Activated CD4-positive, alpha-beta T cell treated with anti-CD3 and anti-CD28 coated beads, Interleukin-2, Interleukin-6, amounts not matched to agents 100 ng/mL and 50 ng/mL, durations not matched to agents 16 hours and 8 hours (primary cell): Measurements from ENCODE around the gene ODAD3.
"Not testable (repeated sequence)": the region's sequence is repeated elsewhere in the genome, so short reads cannot be mapped to it uniquely, and the experiment has no call there.

Experiments used
- DNase-seq: peaks from one replicate; pipeline ENCODE4 v3.0.0-alpha.2; 2020

ODAD3 gene

GRCh38 chr19:11434703-11435056, 241 bp downstream of the ODAD3 start:
- no peak for DNase-seq

- not testable (repeated sequence) for DNase-seq
These were observed 1.4 kb downstream of the ODAD3 start for GRCh38 chr19:11433526-11433925.

DNA sequence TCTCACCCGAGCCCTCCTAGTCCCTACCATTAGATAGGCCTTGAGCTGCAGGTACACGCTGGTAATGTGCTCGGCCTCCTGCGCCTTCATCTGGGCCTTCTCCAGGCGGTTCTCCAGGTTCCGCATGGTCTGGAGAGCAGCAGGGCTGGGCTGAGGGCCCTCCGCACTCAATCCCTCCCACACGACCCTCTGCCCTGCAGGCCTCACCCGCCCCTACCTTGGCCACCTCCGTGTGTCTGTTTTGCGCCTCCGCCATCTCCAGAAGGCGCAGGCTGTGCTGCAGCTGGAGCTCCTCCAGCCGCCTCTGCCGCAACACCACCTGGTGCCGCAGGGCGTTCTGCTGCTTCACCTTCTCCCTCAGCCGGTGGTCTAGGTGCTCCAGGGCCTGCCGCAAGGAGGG, 8.3 kb downstream of the ODAD3 start:
- DNase-seq = no peak

DNA sequence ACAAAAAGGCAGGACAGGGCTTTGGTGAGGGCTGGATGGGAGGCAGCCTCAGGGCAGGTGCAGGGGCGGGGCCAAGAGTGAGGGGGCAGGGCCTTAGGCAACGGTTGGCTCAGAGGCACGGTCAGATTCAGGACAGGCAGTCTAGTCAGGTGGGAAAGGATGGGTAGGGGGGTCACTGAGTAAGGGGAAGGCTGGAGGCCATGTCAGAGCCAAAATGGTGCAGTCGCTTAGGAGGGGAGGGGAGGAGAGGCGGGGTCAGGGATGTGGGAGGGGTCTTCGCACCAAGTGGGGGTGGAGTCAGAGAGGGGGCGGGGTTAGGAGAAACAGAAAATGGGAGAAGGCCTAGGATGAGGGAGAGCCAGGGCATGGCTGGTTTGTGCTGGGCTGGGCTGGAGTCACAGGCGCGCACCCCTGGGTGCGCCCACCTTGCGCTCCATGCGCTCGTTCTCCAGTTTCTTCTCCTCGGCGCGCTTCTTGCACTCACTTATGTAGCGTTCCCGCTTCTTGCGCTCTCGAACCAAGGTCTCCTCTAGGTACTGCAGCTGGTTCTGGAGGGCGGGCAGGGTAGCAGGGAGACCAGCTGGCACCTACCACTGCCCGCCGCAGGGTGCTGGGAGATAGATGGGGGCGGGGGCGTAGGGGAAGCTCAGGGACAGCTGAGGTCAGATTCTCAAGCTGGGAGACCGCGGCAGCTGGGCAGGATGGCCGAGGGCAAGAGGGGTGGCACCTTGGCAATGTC, 9.0 kb downstream of the ODAD3 start:
- DNase-seq = no peak

DNA sequence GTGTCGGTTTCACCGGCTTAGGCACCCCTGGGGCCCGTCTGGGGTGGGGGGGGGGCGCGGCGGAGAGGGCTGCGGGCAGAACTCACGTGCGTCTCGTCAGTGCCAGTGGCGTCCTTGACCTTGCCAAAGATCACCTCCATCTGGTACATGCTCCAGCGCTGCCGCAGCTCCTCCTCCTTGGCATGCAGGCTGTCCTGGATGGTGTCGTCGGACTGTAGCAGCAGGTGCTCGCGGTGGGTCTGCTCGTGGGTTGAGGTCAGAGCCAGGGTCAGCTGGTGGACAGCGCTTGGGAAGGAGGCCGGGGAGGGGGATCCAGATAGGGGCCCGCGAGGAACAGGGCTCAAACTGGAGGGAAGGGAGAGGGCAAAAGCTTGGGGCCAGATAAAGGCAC, 11.1 kb downstream of the ODAD3 start:
- no peak for DNase-seq

GRCh38 chr19:11423164-11423790, 11.6 kb downstream of the ODAD3 start:
- DNase-seq = no peak

DNA sequence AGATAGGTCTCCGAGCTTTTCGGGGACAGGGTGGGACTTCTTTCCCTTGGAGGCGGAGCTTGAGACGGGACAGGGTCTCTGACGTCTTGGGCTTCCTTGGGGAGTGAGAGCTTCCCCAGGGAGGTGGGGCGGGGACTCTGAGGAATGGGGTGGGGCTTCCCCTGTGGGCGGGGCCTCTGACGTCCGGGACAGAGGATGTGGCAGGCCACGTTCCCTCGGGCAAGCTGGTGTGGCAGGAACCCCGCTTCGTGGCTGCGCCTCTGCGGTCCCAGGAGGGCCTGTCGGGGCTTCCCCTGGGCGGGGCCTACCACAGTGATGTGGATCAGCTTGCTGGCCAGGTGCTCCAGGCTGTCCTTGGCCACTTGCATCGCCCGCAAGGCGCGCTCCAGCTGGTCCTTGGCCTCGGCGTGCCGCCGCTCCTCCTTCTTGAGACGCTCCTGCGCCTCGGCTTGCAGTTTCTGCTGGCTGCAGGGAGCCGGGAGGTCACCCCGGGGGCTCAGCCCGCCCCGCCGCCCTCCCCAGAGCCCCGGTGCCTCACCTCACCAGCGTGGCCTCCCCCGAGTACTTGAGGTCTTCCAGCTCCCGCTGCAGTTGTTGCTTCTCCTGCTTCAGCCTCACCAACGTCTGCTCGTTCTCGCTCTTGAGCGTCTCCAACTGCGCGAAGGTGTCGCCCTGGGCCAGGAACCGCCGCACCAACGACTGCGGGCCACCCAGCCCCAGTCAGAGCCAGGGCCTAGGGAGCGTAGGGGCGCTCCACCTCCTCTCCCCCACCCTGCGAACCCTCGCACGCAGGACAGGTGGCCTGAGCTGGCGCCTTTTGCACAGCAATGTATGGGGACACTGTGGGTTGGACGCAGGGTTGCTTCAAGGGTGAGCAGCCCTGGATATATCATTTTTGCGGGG, 12.5 kb downstream of the ODAD3 start:
- DNase-seq = peak; percentile 83

DNA sequence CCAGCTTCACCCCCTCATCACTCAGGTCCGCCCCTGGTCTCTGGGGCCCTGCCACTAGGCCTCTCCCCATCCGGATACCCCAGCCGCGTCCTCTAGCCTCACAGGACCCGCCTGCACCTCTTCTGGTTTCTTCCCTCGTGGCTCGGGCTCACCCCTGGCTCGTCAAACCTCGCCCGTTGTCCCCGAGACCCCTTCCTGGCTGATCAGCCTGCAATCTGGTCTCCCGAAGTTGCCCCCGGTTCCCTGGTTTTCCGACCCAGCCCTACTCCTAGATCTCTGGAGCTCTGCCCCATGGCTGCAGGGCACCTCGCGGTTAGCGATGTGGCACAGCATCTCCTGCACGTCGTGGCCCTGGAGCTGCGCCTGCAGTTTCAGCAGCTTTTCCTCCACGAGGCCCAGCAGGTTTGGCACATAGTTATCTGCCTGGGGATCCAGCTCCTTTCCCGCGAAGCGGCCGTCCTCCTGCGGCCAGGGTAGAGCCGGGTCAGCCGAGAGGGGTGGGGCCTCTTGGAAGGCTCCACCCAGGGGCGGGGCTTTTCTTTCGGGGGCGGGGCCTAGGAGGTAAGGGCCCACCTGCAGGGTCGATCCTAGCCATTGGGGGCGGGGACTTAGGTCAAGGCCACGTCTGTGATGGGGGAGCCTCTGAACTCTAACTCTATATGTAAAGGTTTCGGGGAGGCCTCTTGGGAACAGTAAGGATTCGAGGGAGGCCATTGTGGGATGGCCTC, 13.4 kb downstream of the ODAD3 start:
- DNase-seq = peak; percentile 42

DNA sequence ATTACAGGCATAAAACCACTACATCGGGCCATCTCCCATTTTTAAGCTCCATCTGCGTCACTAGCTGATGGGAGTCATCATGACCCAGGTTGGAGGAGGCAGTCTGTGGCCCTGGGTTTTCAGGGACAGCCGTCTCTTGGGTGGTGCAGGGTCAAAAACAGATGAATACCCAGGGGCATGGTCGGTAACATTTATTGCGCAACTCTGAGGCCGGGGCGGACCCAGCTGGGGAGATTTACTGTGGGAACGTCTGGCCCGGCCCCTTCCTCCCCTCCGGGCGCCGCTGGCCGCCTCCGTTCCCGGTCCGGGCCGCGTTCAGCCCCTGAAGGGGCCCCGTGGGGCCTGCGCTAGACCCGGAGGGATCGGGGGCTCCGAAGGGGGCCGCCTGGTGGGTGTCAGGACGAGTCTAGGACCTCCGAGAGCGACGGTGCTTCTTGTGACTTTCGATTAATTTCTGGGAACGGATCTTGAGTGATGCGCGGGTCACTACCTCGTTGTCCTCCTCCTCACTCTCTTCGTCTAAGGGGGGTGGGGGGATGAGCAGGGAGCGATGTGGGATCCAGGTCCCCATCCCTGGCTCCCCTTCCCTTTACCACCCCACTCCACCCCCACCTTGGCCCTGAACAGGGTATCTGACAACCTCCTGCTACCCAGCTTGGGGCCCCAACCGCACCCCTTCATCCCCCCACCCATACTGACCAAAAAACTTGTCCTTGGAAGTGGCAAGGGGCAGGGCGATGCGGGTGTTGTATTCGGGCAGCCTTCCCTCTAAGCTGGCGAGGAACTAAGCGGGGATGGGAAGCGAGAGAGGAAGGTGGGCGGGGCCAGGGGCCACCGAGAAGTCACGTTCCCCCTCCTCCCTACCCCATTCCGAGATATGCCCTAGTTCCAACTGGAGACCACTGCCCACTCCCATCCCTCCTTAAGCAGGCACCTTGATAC, 14.2 kb downstream of the ODAD3 start:
- no peak for DNase-seq

GRCh38 chr19:11418549-11419506, 16.1 kb downstream of the ODAD3 start, which contains the start of gene RGL3:
TSS of gene RGL3 (minus strand) at chr19:11419314. CDS start at chr19:11419278, 36 bp downstream.
- no peak for DNase-seq

- no peak for DNase-seq
These were observed 16.8 kb downstream of the ODAD3 start for GRCh38 chr19:11418094-11418548.

- no peak for DNase-seq
These were observed 18.4 kb downstream of the ODAD3 start for GRCh38 chr19:11416346-11417052.

- no peak for DNase-seq
These were observed 20.4 kb downstream of the ODAD3 start for GRCh38 chr19:11414544-11414943.

DNA sequence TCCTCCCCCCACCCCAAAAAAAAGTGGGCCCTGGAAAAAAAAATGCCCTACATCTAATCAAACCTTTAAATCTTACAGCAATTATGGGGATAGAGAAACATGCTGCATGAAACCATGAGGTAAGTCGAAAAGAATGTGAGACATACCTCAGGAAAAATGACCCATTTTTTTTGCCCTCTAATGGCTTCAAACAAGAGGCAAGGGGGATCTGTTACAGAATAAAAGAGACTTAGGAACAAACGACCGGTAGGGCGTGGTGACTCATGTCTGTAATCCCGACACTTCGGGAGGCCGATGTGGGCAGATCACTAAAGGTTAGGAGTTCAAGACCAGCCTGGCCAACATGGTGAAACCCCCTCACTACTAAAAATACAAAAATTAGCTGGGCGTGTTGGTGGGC, 24.2 kb downstream of the ODAD3 start:
- no peak for DNase-seq

DNA sequence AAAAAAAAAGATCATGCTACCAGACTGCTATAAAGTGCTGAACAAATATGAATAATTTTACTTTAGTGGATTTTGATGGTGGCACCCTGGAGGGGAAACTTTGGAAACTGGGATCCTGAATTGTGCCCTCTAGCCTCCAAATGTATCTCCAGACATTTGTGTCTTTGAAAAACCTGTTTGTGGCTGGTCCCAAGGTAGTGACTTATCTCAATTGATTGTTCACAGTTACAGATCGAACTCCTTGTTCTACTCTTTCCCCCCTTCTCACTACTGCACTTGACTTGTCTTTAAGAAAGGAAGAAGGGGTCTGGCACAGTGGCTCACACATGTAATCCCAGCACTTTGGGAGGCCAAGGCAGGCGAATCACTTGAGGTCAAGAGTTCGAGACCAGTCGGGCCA, 26.3 kb downstream of the ODAD3 start:
- DNase-seq = no peak

- DNase-seq = not testable (repeated sequence)
These were observed 28.2 kb downstream of the ODAD3 start for GRCh38 chr19:11406703-11407236.

GRCh38 chr19:11405846-11406643, 28.9 kb downstream of the ODAD3 start:
- peak; percentile 27 for DNase-seq

- DNase-seq = no peak
These were observed 30.2 kb downstream of the ODAD3 start for GRCh38 chr19:11404588-11405222.
